Hepatocyte (in vitro differentiated cells): ENCODE data around the gene USP11.

Source experiments
- CTCF ChIP-seq: fragments of 200-600 bp; sonication (generic); IDR thresholded peaks from 2 replicates; pipeline ENCODE4 v1.5.1; 2016; ENCODE audit warnings: antibody characterized with exemption, mild to moderate bottlenecking; ENCODE audit not compliant: poor library complexity
- EZH2phosphoT487 ChIP-seq: fragments of 200-600 bp; sonication (generic); IDR thresholded peaks from one replicate; pipeline ENCODE4 v1.6.1; 2018; ENCODE audit warnings: antibody characterized with exemption, mild to moderate bottlenecking, low read depth, moderate library complexity; ENCODE audit not compliant: unreplicated experiment, severe bottlenecking

- TF ChIP-seq CTCF (no peak), EZH2phosphoT487 (no peak)
These were observed 47.6 kb upstream of the USP11 start for GRCh38 chrX:47185241-47185640.
